Mammary epithelial cell (primary cell): ENCODE data around the gene KLK12.

Source experiments
- CTCF ChIP-seq, 2 donors: IDR thresholded peaks in 1 of 2; conservative IDR thresholded peaks in 1 of 2; 2 replicates each; pipeline ENCODE4 v1.5.1; 2011 to 2012; ENCODE audit warnings: inconsistent platforms in 2 of 2, low read length in 2 of 2, mild to moderate bottlenecking in 2 of 2, control low read depth in 1 of 2, low read depth in 1 of 2; ENCODE audit not compliant: insufficient read depth in 1 of 2; ENCODE audit errors: extremely low read depth in 1 of 2
- EZH2 ChIP-seq: IDR thresholded peaks from 2 replicates; pipeline ENCODE4 v1.6.1; 2012; ENCODE audit warnings: low read length, inconsistent platforms, borderline replicate concordance

GRCh38 chr19:51006406-51006805, 28.4 kb downstream of the KLK12 start:
- TF ChIP-seq CTCF (conservative IDR thresholded peaks at IDR 0.05 in 1 of 2, IDR thresholded peaks at IDR 0.05 in 1 of 2; ENCODE audit: extremely low read depth in 1 of 2, insufficient read depth in 1 of 2, low read depth in 1 of 2, low read length in 2 of 2) (no peak), EZH2 (no peak)
